IPS DF 6.9 (cell line): ENCODE data around the gene IFT22.
"Not testable (repeated sequence)": the region's sequence is repeated elsewhere in the genome, so short reads cannot be mapped to it uniquely, and the experiment has no call there.

Experiments
- DNase-seq: peaks from one replicate; pipeline ENCODE4 v3.0.0-alpha.2; 2013; ENCODE audit warnings: low read depth, low spot score
- H3K27ac ChIP-seq: one replicate; pipeline ENCODE4 v1.5.1; 2013; ENCODE audit warnings: low read length, control low read depth
- H3K27me3 ChIP-seq: 2 replicates; pipeline ENCODE4 v1.6.1; 2013; ENCODE audit warnings: mild to moderate bottlenecking, low read length; ENCODE audit not compliant: control insufficient read depth, insufficient read depth
- H3K36me3 ChIP-seq: 2 replicates; pipeline ENCODE4 v1.6.1; 2013; ENCODE audit warnings: low read length; ENCODE audit not compliant: control insufficient read depth, insufficient read depth
- H3K4me1 ChIP-seq: 2 replicates; pipeline ENCODE4 v1.6.1; 2013; ENCODE audit warnings: low read length; ENCODE audit not compliant: control insufficient read depth, insufficient read depth
- H3K4me3 ChIP-seq: 2 replicates; pipeline ENCODE4 v1.5.1; 2013; ENCODE audit warnings: mild to moderate bottlenecking, low read length
- H3K9me3 ChIP-seq: 2 replicates; pipeline ENCODE4 v1.6.1; 2013; ENCODE audit warnings: low read length, inconsistent platforms; ENCODE audit not compliant: control insufficient read depth, insufficient read depth
- WGBS: extraction: QIAGEN DNeasy Blood & Tissue Kit; methylation state at CpG from one replicate; pipeline ENCODE4 v1.1.7; 2013; ENCODE audit warnings: mixed read lengths, missing lambda C conversion rate; ENCODE audit not compliant: insufficient read length, insufficient coverage; 5-methylcytosine and 5-hydroxymethylcytosine counted together

Gene IFT22

GRCh38 chr7:101352920-101353308 lies 31.3 kb upstream of the IFT22 start:
- no peak for DNase-seq
- Histone ChIP-seq H3K36me3 (no peaks in the 10 kb centered on the region), H3K27ac (no peak overlapping the region), H3K4me3 (no peak overlapping the region), H3K9me3 (no peaks in the 10 kb centered on the region), H3K4me1 (no peaks in the 10 kb centered on the region), H3K27me3 (no peaks in the 10 kb centered on the region)
- WGBS = no CpG with 5 or more reads among the region's 2 CpGs

GRCh38 chr7:101349300-101349699 lies 27.7 kb upstream of the IFT22 start:
- H3K36me3 ChIP-seq, DNase-seq, H3K27ac ChIP-seq, H3K27me3 ChIP-seq, H3K9me3 ChIP-seq, H3K4me3 ChIP-seq, H3K4me1 ChIP-seq: not testable (repeated sequence)
- no CpG with 5 or more reads among the region's 12 CpGs for WGBS

GRCh38 chr7:101348456-101349067 lies 26.9 kb upstream of the IFT22 start:
- H3K36me3 ChIP-seq, H3K27ac ChIP-seq, H3K4me3 ChIP-seq, H3K27me3 ChIP-seq, H3K9me3 ChIP-seq, H3K4me1 ChIP-seq, DNase-seq: not testable (repeated sequence)
- WGBS = no CpG with 5 or more reads among the region's 32 CpGs

- Histone ChIP-seq H3K4me3 (no peak overlapping the region), H3K36me3 (no peaks in the 10 kb centered on the region), H3K27me3 (no peaks in the 10 kb centered on the region), H3K9me3 (no peaks in the 10 kb centered on the region), H3K27ac (no peak overlapping the region), H3K4me1 (no peaks in the 10 kb centered on the region)
- no CpG with 5 or more reads among the region's 15 CpGs for WGBS
- DNase-seq = no peak
Observed at GRCh38 chr7:101347477-101347876, 25.9 kb upstream of the IFT22 start.

GRCh38 chr7:101342892-101343291 lies 21.3 kb upstream of the IFT22 start:
- Histone ChIP-seq H3K27me3 (no peaks in the 10 kb centered on the region), H3K4me1 (no peaks in the 10 kb centered on the region), H3K4me3 (no peak overlapping the region), H3K36me3 (no peaks in the 10 kb centered on the region), H3K27ac (no peak overlapping the region), H3K9me3 (no peaks in the 10 kb centered on the region)
- no CpG with 5 or more reads among the region's 7 CpGs for WGBS
- DNase-seq = no peak

GRCh38 chr7:101340379-101340778 lies 18.8 kb upstream of the IFT22 start:
- WGBS = no CpG with 5 or more reads among the region's 14 CpGs
- Histone ChIP-seq H3K27ac (no peak overlapping the region), H3K27me3 (no peaks in the 10 kb centered on the region), H3K9me3 (no peaks in the 10 kb centered on the region), H3K36me3 (no peaks in the 10 kb centered on the region), H3K4me1 (no peaks in the 10 kb centered on the region), H3K4me3 (no peak overlapping the region)
- DNase-seq = no peak

- H3K4me3 ChIP-seq = no peak overlapping the region
- no CpG with 5 or more reads among the region's 5 CpGs for WGBS
- no peak for DNase-seq
- H3K4me1 ChIP-seq = no peaks in the 10 kb centered on the region
- H3K27me3 ChIP-seq = no peaks in the 10 kb centered on the region
- H3K9me3 ChIP-seq = no peaks in the 10 kb centered on the region
- H3K36me3 ChIP-seq = no peaks in the 10 kb centered on the region
- no peak overlapping the region for H3K27ac ChIP-seq
Observed at GRCh38 chr7:101333912-101334311, 12.3 kb upstream of the IFT22 start.

GRCh38 chr7:101332026-101332425 lies 10.4 kb upstream of the IFT22 start:
- no peak overlapping the region for H3K27ac ChIP-seq
- no peaks in the 10 kb centered on the region for H3K9me3 ChIP-seq
- no peak for DNase-seq
- H3K4me1 ChIP-seq = no peaks in the 10 kb centered on the region
- no peaks in the 10 kb centered on the region for H3K36me3 ChIP-seq
- no peaks in the 10 kb centered on the region for H3K27me3 ChIP-seq
- WGBS = no CpG with 5 or more reads among the region's 8 CpGs
- H3K4me3 ChIP-seq = no peak overlapping the region

- H3K9me3 ChIP-seq = no peaks in the 10 kb centered on the region
- WGBS = no CpG with 5 or more reads among the region's 15 CpGs
Observed at GRCh38 chr7:101330011-101330484, 8.4 kb upstream of the IFT22 start.

GRCh38 chr7:101328159-101328558 lies 6.5 kb upstream of the IFT22 start:
- Histone ChIP-seq H3K27me3 (no peaks in the 10 kb centered on the region), H3K4me1 (no peaks in the 10 kb centered on the region), H3K9me3 (no peaks in the 10 kb centered on the region), H3K27ac (no peak overlapping the region), H3K36me3 (no peaks in the 10 kb centered on the region), H3K4me3 (no peak overlapping the region)
- WGBS = no CpG with 5 or more reads among the region's 5 CpGs
- no peak for DNase-seq

More at GRCh38 chr7:101330011-101330484, 8.4 kb upstream of the IFT22 start:
- no peak for DNase-seq
- H3K4me3 ChIP-seq = no peak overlapping the region
- no peaks in the 10 kb centered on the region for H3K4me1 ChIP-seq
- no peaks in the 10 kb centered on the region for H3K27me3 ChIP-seq
- H3K36me3 ChIP-seq = no peaks in the 10 kb centered on the region
- no peak overlapping the region for H3K27ac ChIP-seq

GRCh38 chr7:101319401-101319800 lies 2.2 kb downstream of the IFT22 start:
- WGBS = no CpG with 5 or more reads among the region's 5 CpGs
- H3K36me3 ChIP-seq = peaks cover 2% of the 10 kb centered on the region; the same call in 1 of the 2 replicates

More at GRCh38 chr7:101319401-101319800, 2.2 kb downstream of the IFT22 start:
- H3K9me3 ChIP-seq = no peaks in the 10 kb centered on the region
- H3K4me1 ChIP-seq = no peaks in the 10 kb centered on the region
- DNase-seq = no peak
- no peak overlapping the region for H3K27ac ChIP-seq
- no peak overlapping the region for H3K4me3 ChIP-seq
- no peaks in the 10 kb centered on the region for H3K27me3 ChIP-seq
